PFSK-1 (cell line): ENCODE data around the gene ZNF462.

Source experiments
- POLR2AphosphoS5 ChIP-seq: IDR thresholded peaks from 2 replicates; pipeline ENCODE4 v1.6.1; 2012; ENCODE audit warnings: low read depth, mild to moderate bottlenecking, control low read depth, low read length, moderate library complexity
- SIN3A ChIP-seq: IDR thresholded peaks from 2 replicates; pipeline ENCODE4 v1.6.1; 2012; ENCODE audit warnings: mild to moderate bottlenecking, low read length, moderate library complexity, borderline replicate concordance; ENCODE audit not compliant: insufficient read depth
- TAF1 ChIP-seq: IDR thresholded peaks from 2 replicates; pipeline ENCODE4 v1.6.1; 2012; ENCODE audit warnings: low read length, control low read depth, borderline replicate concordance; ENCODE audit not compliant: insufficient read depth
- TF ChIP-seq, protein P1 (sequence below), 2 experiments: IDR thresholded peaks; 2 replicates each; pipeline versions ENCODE4 v1.6.1 to v1.8.0; 2011 to 2012; ENCODE audit warnings: low read depth in 2 of 2, low read length in 2 of 2, control low read depth in 1 of 2, inconsistent platforms in 1 of 2, mild to moderate bottlenecking in 1 of 2, moderate library complexity in 1 of 2; ENCODE audit not compliant: insufficient read depth in 1 of 2

DNA sequence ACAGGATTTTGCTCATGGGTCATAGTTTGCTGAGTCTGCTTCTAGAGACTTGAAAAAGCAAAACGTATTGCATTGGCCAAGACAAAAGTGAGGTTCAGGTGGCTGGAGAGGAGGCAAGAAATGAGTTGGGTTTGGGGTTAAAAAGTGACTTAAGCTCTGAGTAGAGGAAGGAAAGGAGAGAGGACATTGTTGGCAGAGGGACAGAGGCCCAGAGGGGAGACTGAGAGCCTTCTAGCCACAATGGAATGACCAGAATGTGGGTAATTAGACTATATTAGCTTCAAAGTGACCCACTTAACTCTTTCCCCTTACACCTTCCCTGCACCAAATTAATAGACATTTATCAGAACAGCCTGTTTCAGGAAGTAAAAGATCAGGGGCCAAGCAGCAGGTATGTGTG, 188.4 kb downstream of the ZNF462 start:
- TF ChIP-seq POLR2AphosphoS5: no peak
- TF ChIP-seq TAF1: no peak
- TF ChIP-seq, protein P1, sequence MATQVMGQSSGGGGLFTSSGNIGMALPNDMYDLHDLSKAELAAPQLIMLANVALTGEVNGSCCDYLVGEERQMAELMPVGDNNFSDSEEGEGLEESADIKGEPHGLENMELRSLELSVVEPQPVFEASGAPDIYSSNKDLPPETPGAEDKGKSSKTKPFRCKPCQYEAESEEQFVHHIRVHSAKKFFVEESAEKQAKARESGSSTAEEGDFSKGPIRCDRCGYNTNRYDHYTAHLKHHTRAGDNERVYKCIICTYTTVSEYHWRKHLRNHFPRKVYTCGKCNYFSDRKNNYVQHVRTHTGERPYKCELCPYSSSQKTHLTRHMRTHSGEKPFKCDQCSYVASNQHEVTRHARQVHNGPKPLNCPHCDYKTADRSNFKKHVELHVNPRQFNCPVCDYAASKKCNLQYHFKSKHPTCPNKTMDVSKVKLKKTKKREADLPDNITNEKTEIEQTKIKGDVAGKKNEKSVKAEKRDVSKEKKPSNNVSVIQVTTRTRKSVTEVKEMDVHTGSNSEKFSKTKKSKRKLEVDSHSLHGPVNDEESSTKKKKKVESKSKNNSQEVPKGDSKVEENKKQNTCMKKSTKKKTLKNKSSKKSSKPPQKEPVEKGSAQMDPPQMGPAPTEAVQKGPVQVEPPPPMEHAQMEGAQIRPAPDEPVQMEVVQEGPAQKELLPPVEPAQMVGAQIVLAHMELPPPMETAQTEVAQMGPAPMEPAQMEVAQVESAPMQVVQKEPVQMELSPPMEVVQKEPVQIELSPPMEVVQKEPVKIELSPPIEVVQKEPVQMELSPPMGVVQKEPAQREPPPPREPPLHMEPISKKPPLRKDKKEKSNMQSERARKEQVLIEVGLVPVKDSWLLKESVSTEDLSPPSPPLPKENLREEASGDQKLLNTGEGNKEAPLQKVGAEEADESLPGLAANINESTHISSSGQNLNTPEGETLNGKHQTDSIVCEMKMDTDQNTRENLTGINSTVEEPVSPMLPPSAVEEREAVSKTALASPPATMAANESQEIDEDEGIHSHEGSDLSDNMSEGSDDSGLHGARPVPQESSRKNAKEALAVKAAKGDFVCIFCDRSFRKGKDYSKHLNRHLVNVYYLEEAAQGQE (IDR thresholded peaks at IDR 0.05; ENCODE audit: insufficient read depth in 1 of 2, low read depth in 2 of 2, low read length in 2 of 2): no peak
- no peak for TF ChIP-seq SIN3A
